B cell (primary cell): ENCODE data around the gene ADGRD1. TPM values are rescaled to one million over a fixed set of nuclear protein-coding genes. Genes with fewer than 3 reads are reported as not detected.

ENCODE experiments used
- ATAC-seq: fragments of 200-7000 bp; cut with Tn5 transposase; one replicate; pipeline ENCODE4 v1.10.0; 2021; ENCODE audit warnings: low read depth, mild to moderate bottlenecking, moderate number of reproducible peaks, moderate library complexity
- CTCF ChIA-PET: fragments of 350-600 bp; sonication (Branson Sonifier 250); formaldehyde crosslinking; loops from one replicate; lab custom pipeline; 2021; ENCODE audit warnings: antibody characterized with exemption, inconsistent platforms; lab: Charles Lee
- POLR2A ChIA-PET: fragments of 350-600 bp; sonication (Branson Sonifier 250); formaldehyde crosslinking; loops from one replicate; lab custom pipeline; 2021; ENCODE audit warnings: antibody characterized with exemption; lab: Charles Lee
- DNase-seq: peaks from one replicate; pipeline ENCODE4 v3.0.0; 2013
- H2AFZ ChIP-seq: 2 replicates; pipeline ENCODE4 v1.6.1; 2012; ENCODE audit warnings: mild to moderate bottlenecking, low read depth, low read length; ENCODE audit not compliant: insufficient read depth, poor library complexity, severe bottlenecking
- H3K27ac ChIP-seq, 2 donors: 1 replicate in 1 of 2; 2 replicates in 1 of 2; pipeline ENCODE4 v1.5.1; 2012 to 2013; ENCODE audit warnings: low read length in 2 of 2, mild to moderate bottlenecking in 2 of 2, moderate library complexity in 1 of 2
- H3K27me3 ChIP-seq, 4 experiments: fragments of 200-600 bp in 1 of 4; sonication (generic) in 1 of 4; replicated peaks in 1 of 4; 1 replicate in 2 of 4; 2 replicates in 2 of 4; pipeline versions ENCODE4 v1.6.1 to v1.7.0; 2013 to 2016; ENCODE audit warnings: low read length in 3 of 4, mild to moderate bottlenecking in 2 of 4, mixed read lengths in 1 of 4, moderate library complexity in 1 of 4; ENCODE audit not compliant: insufficient read depth in 4 of 4, control insufficient read depth in 3 of 4; ENCODE audit errors: control extremely low read depth in 1 of 4
- H3K36me3 ChIP-seq, 2 experiments: replicated peaks in 1 of 2; 1 replicate in 1 of 2; 2 replicates in 1 of 2; pipeline versions ENCODE4 v1.6.1 to v1.7.1; 2013; ENCODE audit warnings: low read length in 1 of 2; ENCODE audit not compliant: insufficient read depth in 2 of 2, control insufficient read depth in 1 of 2; ENCODE audit errors: control extremely low read depth in 1 of 2, extremely low read depth in 1 of 2
- H3K4me1 ChIP-seq, 2 donors: fragments of 200-600 bp in 1 of 2; sonication (generic) in 1 of 2; 1 replicate in 1 of 2; 2 replicates in 1 of 2; pipeline versions ENCODE4 v1.5.1 to v1.6.1; 2013 to 2017; ENCODE audit warnings: low read length in 2 of 2; ENCODE audit not compliant: control insufficient read depth in 2 of 2, insufficient read depth in 2 of 2
- H3K4me2 ChIP-seq: replicated peaks from 2 replicates; pipeline ENCODE3; 2012; ENCODE audit warnings: mild to moderate bottlenecking, low read depth, low read length; ENCODE audit not compliant: poor library complexity, severe bottlenecking
- H3K4me3 ChIP-seq, 5 experiments: fragments of 200-600 bp in 1 of 5; sonication (generic) in 1 of 5; 1 replicate in 3 of 5; 2 replicates in 2 of 5; pipeline versions ENCODE4 v1.5.1 to v1.7.0; 2011 to 2016; ENCODE audit warnings: low read length in 4 of 5, mild to moderate bottlenecking in 4 of 5, low read depth in 2 of 5, control low read depth in 1 of 5, moderate library complexity in 1 of 5; ENCODE audit not compliant: insufficient read depth in 1 of 5; ENCODE audit errors: control extremely low read depth in 1 of 5, extremely low read depth in 1 of 5
- H3K79me2 ChIP-seq: fragments of 200-600 bp; sonication (generic); one replicate; pipeline ENCODE4 v1.6.0; 2016; ENCODE audit warnings: low read length; ENCODE audit not compliant: control insufficient read depth, insufficient read depth
- H3K9ac ChIP-seq: fragments of 200-600 bp; sonication (generic); 2 replicates; pipeline ENCODE4 v1.6.1; 2017; ENCODE audit warnings: mild to moderate bottlenecking, low read length, moderate library complexity
- H3K9me3 ChIP-seq, 3 donors: one replicate each; pipeline versions ENCODE4 v1.6.1 to v1.7.1; 2013; ENCODE audit warnings: low read length in 2 of 3; ENCODE audit not compliant: control insufficient read depth in 2 of 3, insufficient read depth in 1 of 3; ENCODE audit errors: control extremely low read depth in 1 of 3
- H4K20me1 ChIP-seq: 2 replicates; pipeline ENCODE4 v1.6.0; 2012; ENCODE audit warnings: mild to moderate bottlenecking, low read length; ENCODE audit not compliant: insufficient read depth, control insufficient read depth, poor library complexity, severe bottlenecking
- H3K27ac Mint-ChIP-seq: one replicate; pipeline ENCODE4 v1.8.0; 2021; ENCODE audit warnings: mixed read lengths
- H3K27me3 Mint-ChIP-seq: one replicate; pipeline ENCODE4 v1.8.0; 2021; ENCODE audit warnings: mixed read lengths
- H3K4me1 Mint-ChIP-seq: one replicate; pipeline ENCODE4 v1.8.0; 2021; ENCODE audit warnings: mixed read lengths
- H3K4me3 Mint-ChIP-seq: one replicate; pipeline ENCODE4 v1.8.0; 2021; ENCODE audit warnings: mixed read lengths
- H3K9me3 Mint-ChIP-seq: one replicate; pipeline ENCODE4 v1.8.0; 2022; ENCODE audit warnings: mixed read lengths; ENCODE audit not compliant: insufficient read depth
- CTCF ChIP-seq: fragments of 200-600 bp; IDR thresholded peaks from one replicate; pipeline ENCODE4 v1.8.0; 2022; ENCODE audit warnings: antibody characterized with exemption, mild to moderate bottlenecking
- EZH2 ChIP-seq: IDR thresholded peaks from 2 replicates; pipeline ENCODE4 v1.6.1; 2012; ENCODE audit warnings: borderline replicate concordance, low read depth, mild to moderate bottlenecking, moderate library complexity, low read length; ENCODE audit not compliant: insufficient read depth, poor library complexity, severe bottlenecking
- WGBS: methylation state at CpG from one replicate; pipeline ENCODE4 v1.1.5; 2013; ENCODE audit warnings: missing lambda C conversion rate; ENCODE audit not compliant: insufficient coverage; 5-methylcytosine and 5-hydroxymethylcytosine counted together
- intact Hi-C: fragments of 100-400 bp; cut with micrococcal nuclease; formaldehyde crosslinking; loops from one replicate; pipeline ENCODE4 v1.10.0; 2022
- polyA plus RNA-seq: library from polyadenylated mRNA; depleted of rRNA; stranded (reverse); fragments of >200 nt; gene quantifications from 2 replicates; pipeline ENCODE4 v1.2.3, GENCODE V29; 2012
- total RNA-seq, 2 donors: library from RNA; stranded (reverse); fragments of 120-200 nt in 1 of 2; gene quantifications; 1 replicate in 1 of 2; 2 replicates in 1 of 2; pipeline versions ENCODE4 v1.2.3 to v1.2.4, GENCODE V29; 2013 to 2022

The ADGRD1 gene
- total and polyA plus RNA-seq, 2 donors (not counting 1 experiment from before 2014, with no cell fraction given) = 1.1 to 2.2 TPM

DNA sequence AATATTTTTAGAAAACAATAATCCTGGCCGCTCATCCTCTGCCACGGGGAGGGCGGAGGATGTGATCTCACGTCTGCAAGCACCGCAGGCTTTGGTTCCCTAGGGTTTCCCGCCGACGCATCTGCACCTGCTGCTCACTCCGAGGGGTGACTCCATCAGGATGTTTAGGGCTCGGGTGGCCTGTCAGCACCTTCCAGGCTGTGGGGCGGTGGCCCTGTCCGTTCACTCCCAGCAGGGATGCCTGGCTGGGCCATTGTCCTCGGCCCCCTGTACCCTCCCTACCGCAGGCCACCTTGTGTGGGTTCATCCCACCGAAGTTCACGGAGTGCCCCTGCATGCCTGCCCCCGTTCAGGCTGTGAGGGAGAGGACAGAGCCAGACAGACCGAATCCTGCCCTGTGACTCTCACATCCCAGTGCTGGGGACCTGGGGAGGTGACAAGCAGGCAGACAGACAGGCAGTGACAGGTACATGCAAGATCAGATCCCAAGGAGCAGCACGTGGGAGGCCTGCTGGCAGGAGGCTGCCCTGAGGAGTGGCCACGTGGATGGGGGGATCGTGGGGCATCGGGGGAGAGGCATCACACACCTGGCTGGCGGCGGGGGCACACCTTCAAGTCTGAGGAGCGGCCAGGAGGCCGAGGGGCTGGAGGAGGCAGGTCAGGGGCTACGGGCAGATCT, 112.6 kb downstream of the ADGRD1 start:
- Histone ChIP-seq H3K4me1 (peaks cover 0 to 3% of the 10 kb centered on the region in 2 donors), H3K79me2 (no peaks in the 10 kb centered on the region), H2AFZ (no peak overlapping the region), H3K4me2 (no peak overlapping the region), H3K27me3 (peaks cover 0 to 3% (median 1%) of the 10 kb centered on the region in 4 experiments), H3K27ac (no peak overlapping the region), H3K9ac (no peak overlapping the region), H3K9me3 (peaks cover 0 to 8% (median 0%) of the 10 kb centered on the region in 3 donors), H3K36me3 (no peaks in the 10 kb centered on the region), H3K4me3 (no peak overlapping the region), H4K20me1 (no peaks in the 10 kb centered on the region)
- WGBS = 92% methylated on average over 26 of the region's 27 CpGs
- Mint-ChIP-seq H3K4me3 (no peak overlapping the region), H3K9me3 (no peaks in the 10 kb centered on the region), H3K27me3 (peaks cover 12% of the 10 kb centered on the region), H3K4me1 (no peaks in the 10 kb centered on the region), H3K27ac (no peak overlapping the region)
- no peak for ATAC-seq
- CTCF ChIA-PET = no interaction called here
- no peak for DNase-seq
- POLR2A ChIA-PET = no interaction called here
- no peak for TF ChIP-seq CTCF
- TF ChIP-seq EZH2 = no peak
- intact Hi-C loops = no loop called here

- peaks cover 0 to 3% of the 10 kb centered on the region in 2 donors for H3K4me1 ChIP-seq
- H3K27ac ChIP-seq = no peak overlapping the region
- intact Hi-C loops = no loop called here
- no peak overlapping the region for H3K4me2 ChIP-seq
- no peaks in the 10 kb centered on the region for H3K79me2 ChIP-seq
- WGBS = 89% methylated on average over 14 of the region's 14 CpGs
- no peak overlapping the region for H3K4me3 ChIP-seq
- Mint-ChIP-seq H3K4me3 (no peak overlapping the region), H3K9me3 (no peaks in the 10 kb centered on the region), H3K27me3 (peaks cover 7% of the 10 kb centered on the region), H3K4me1 (no peaks in the 10 kb centered on the region), H3K27ac (no peak overlapping the region)
- ATAC-seq (no peak), DNase-seq (no peak)
- H4K20me1 ChIP-seq = no peaks in the 10 kb centered on the region
- ChIA-PET CTCF (no interaction called here), POLR2A (no interaction called here)
- no peak overlapping the region for H2AFZ ChIP-seq
- H3K9ac ChIP-seq = no peak overlapping the region
- peaks cover 0 to 10% (median 0%) of the 10 kb centered on the region in 3 donors for H3K9me3 ChIP-seq
- no peak for TF ChIP-seq EZH2
- TF ChIP-seq CTCF = no peak
- no peaks in the 10 kb centered on the region for H3K36me3 ChIP-seq
- peaks cover 0 to 3% (median 1%) of the 10 kb centered on the region in 4 experiments for H3K27me3 ChIP-seq
Observed at GRCh38 chr12:131066886-131067490, 113.3 kb downstream of the ADGRD1 start.
